WTC11 (cell line): ENCODE results near the gene C4orf36.

Experiments
- EMX1 ChIP-seq: fragments of 250-450 bp; sonication (Bioruptor Pico); IDR thresholded peaks from 2 replicates; pipeline ENCODE4 v1.8.0; 2021; ENCODE audit warnings: mild to moderate bottlenecking
- ZNF232 ChIP-seq: sonication (generic); formaldehyde crosslinking; IDR thresholded peaks from 2 replicates; pipeline ENCODE4 v1.8.0; 2022; ENCODE audit warnings: mild to moderate bottlenecking, missing genetic modification reagents
- TF ChIP-seq, protein P1 (sequence below): sonication (generic); formaldehyde crosslinking; IDR thresholded peaks from 2 replicates; pipeline ENCODE4 v1.8.1; 2023; ENCODE audit warnings: mild to moderate bottlenecking, moderate library complexity, missing genetic modification reagents
- TF ChIP-seq, protein P2 (sequence below): fragments of 200-600 bp; IDR thresholded peaks from 2 replicates; pipeline ENCODE4 v1.8.0; 2022; ENCODE audit warnings: antibody characterized with exemption
- TF ChIP-seq, protein P3 (sequence below): sonication (generic); formaldehyde crosslinking; IDR thresholded peaks from 2 replicates; pipeline ENCODE4 v1.8.0; 2022; ENCODE audit warnings: mild to moderate bottlenecking, missing genetic modification reagents
- TF ChIP-seq, protein P4 (sequence below): sonication (generic); formaldehyde crosslinking; IDR thresholded peaks from 2 replicates; pipeline ENCODE4 v1.8.1; 2023; ENCODE audit warnings: mild to moderate bottlenecking, missing genetic modification reagents, moderate library complexity
- TF ChIP-seq, protein P5 (sequence below): sonication (generic); formaldehyde crosslinking; IDR thresholded peaks from 2 replicates; pipeline ENCODE4 v1.8.1; 2022; ENCODE audit warnings: low read depth, missing genetic modification reagents, borderline replicate concordance

DNA sequence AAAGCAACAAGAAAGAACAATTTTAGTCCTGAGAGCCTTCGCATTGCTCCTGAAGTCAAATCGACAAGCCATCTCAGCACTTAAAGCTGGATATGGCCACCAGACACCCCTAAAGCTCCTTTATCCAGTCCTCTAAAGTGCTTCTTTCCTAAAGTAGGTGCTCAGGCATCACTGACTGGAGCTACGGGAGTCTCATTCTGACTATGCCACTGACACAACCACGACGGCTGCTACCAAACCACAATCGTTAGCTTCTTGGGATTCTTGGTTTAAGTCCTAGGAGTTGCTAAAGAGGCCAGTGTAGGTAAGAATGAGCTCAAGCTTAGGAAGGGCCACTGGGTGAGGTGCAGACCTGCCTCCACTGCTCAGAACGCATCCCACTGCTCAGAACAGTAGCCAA is 44.1 kb downstream of the C4orf36 start:
- TF ChIP-seq ZNF232 (CRISPR knock-in tag) (no peak), EMX1 (CRISPR knock-in tag) (no peak)
- TF ChIP-seq, protein P1, sequence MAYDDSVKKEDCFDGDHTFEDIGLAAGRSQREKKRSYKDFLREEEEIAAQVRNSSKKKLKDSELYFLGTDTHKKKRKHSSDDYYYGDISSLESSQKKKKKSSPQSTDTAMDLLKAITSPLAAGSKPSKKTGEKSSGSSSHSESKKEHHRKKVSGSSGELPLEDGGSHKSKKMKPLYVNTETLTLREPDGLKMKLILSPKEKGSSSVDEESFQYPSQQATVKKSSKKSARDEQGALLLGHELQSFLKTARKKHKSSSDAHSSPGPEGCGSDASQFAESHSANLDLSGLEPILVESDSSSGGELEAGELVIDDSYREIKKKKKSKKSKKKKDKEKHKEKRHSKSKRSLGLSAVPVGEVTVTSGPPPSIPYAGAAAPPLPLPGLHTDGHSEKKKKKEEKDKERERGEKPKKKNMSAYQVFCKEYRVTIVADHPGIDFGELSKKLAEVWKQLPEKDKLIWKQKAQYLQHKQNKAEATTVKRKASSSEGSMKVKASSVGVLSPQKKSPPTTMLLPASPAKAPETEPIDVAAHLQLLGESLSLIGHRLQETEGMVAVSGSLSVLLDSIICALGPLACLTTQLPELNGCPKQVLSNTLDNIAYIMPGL (CRISPR knock-in tag), result no peak
- TF ChIP-seq, protein P2, sequence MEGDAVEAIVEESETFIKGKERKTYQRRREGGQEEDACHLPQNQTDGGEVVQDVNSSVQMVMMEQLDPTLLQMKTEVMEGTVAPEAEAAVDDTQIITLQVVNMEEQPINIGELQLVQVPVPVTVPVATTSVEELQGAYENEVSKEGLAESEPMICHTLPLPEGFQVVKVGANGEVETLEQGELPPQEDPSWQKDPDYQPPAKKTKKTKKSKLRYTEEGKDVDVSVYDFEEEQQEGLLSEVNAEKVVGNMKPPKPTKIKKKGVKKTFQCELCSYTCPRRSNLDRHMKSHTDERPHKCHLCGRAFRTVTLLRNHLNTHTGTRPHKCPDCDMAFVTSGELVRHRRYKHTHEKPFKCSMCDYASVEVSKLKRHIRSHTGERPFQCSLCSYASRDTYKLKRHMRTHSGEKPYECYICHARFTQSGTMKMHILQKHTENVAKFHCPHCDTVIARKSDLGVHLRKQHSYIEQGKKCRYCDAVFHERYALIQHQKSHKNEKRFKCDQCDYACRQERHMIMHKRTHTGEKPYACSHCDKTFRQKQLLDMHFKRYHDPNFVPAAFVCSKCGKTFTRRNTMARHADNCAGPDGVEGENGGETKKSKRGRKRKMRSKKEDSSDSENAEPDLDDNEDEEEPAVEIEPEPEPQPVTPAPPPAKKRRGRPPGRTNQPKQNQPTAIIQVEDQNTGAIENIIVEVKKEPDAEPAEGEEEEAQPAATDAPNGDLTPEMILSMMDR, result no peak
- TF ChIP-seq, protein P3, sequence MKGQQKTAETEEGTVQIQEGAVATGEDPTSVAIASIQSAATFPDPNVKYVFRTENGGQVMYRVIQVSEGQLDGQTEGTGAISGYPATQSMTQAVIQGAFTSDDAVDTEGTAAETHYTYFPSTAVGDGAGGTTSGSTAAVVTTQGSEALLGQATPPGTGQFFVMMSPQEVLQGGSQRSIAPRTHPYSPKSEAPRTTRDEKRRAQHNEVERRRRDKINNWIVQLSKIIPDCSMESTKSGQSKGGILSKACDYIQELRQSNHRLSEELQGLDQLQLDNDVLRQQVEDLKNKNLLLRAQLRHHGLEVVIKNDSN (CRISPR knock-in tag), result no peak
- TF ChIP-seq, protein P4, sequence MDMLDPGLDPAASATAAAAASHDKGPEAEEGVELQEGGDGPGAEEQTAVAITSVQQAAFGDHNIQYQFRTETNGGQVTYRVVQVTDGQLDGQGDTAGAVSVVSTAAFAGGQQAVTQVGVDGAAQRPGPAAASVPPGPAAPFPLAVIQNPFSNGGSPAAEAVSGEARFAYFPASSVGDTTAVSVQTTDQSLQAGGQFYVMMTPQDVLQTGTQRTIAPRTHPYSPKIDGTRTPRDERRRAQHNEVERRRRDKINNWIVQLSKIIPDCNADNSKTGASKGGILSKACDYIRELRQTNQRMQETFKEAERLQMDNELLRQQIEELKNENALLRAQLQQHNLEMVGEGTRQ (CRISPR knock-in tag), result no peak
- TF ChIP-seq, protein P5, sequence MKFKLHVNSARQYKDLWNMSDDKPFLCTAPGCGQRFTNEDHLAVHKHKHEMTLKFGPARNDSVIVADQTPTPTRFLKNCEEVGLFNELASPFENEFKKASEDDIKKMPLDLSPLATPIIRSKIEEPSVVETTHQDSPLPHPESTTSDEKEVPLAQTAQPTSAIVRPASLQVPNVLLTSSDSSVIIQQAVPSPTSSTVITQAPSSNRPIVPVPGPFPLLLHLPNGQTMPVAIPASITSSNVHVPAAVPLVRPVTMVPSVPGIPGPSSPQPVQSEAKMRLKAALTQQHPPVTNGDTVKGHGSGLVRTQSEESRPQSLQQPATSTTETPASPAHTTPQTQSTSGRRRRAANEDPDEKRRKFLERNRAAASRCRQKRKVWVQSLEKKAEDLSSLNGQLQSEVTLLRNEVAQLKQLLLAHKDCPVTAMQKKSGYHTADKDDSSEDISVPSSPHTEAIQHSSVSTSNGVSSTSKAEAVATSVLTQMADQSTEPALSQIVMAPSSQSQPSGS (CRISPR knock-in tag), result no peak
